NCI-H524 (cell line): ENCODE results near the gene USP1.

Source experiments
- DNase-seq, 2 experiments: peaks; one replicate each; lab custom pipeline; 2025; lab: John Stamatoyannopoulos, UW

The USP1 gene, protein sequence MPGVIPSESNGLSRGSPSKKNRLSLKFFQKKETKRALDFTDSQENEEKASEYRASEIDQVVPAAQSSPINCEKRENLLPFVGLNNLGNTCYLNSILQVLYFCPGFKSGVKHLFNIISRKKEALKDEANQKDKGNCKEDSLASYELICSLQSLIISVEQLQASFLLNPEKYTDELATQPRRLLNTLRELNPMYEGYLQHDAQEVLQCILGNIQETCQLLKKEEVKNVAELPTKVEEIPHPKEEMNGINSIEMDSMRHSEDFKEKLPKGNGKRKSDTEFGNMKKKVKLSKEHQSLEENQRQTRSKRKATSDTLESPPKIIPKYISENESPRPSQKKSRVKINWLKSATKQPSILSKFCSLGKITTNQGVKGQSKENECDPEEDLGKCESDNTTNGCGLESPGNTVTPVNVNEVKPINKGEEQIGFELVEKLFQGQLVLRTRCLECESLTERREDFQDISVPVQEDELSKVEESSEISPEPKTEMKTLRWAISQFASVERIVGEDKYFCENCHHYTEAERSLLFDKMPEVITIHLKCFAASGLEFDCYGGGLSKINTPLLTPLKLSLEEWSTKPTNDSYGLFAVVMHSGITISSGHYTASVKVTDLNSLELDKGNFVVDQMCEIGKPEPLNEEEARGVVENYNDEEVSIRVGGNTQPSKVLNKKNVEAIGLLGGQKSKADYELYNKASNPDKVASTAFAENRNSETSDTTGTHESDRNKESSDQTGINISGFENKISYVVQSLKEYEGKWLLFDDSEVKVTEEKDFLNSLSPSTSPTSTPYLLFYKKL

DNA sequence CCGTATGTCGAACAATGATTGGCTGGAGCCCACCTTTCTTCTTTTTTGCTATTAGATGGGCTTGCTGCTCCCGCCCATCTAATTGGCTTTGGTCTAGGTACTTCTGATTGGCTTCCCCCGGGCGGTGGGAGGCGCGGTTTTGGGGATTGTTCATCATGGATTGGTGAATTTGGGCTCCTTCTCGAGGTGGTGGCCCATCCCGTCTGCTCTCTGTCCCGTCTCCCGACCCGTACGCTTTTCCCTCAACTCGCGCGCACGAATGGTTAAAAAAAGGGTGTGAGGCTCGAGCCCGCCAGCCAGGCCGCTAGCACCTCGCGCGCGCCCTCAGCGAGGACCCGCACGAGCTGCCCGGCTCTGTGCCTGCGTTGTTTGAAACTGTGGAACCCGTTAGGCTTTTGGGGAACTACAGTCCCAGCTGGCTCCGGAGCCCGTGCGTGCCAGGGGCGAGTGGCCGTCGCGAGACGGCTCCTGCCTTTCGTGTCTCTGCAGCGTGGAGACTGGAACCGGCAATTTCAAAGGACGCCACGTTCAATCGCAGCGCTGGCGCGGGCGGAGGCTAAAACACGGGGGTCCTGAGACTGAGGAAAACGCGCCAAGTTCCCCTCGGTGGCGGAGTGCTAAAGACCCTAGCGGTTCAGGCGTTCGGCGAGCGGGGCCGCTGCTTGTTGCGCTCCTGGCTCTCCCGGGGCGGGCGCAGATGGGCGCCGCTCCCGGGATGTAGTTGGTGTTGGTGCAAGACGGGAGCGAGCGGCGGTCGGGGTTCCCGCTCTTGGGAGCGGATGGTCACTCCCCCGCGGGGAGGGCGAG lies at the start of gene USP1:
Gene USP1, plus strand, starts transcription at position 584 of the 807 bp plus-strand sequence. CDS start 2,819 bp downstream, outside the sequence.
- DNase-seq = peak; percentile 99 to 100

DNA sequence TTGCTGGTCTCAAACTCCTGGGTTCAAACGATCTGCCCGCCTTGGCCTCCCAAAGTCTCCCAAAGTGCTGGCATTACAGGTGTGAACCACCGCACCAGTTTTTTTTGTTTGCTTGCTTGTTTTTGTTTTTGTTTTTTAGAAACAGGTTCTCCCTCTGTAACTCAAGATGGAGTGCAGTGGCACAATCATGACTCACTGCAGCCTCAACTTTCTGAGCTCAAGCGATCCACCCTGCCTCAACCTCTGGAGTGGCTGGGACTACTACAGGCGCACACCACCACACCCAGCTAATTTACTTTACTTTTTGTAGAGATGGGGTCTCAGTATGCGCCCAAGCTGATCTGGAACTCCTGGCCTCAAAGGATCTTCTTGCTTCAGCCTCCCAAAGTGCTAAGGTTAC lies 47.3 kb upstream of the USP1 start:
- no peak for DNase-seq

DNA sequence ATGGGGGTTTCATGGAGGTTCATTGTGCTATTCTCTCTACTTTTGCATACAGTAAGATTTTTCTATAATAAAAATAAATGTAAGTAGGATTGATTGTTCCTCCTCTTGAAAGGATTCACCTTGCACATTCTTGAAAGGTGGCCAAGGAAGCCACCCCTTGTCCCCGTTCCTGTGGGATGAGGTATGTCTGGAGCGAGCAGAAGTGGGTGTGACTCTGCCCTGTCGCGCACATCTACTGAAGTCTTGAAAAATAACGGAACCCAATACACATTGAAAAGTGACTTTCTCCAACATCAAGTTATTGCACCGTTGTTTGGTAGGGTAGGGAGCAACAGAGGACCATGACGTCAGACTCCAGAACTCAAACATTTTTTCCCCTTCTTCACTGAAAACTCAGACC lies 46.8 kb upstream of the USP1 start:
- DNase-seq = no peak

DNA sequence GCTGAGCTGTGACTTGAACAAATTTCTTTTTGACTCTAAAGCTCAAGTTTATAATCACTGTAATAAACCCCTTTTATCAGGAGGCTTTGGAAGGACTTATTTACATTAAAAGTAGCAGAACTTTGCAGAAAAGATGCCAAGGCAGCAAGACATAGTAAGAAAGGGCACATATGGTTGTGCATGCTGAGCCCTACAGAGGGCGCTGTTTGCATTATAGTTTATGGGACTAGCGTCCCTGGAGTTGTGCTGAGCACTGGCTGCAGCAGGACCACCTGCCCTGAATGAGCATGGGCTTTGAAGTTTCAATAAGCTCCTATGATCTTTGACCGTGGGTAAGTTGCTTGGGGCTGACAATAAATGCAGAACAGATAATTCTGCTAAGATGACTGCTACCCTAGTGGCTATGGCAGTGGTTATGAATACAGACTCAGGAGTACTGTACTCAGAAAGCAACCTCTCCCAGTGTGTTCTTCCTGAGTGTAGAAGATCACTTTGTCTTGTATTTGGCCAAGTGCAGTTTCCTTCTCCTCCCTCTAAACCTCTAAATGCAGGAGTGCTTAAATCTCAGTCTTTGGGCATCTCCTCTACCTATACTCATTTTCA lies 45.4 kb upstream of the USP1 start:
- DNase-seq = peak in 1 of 2 experiments; percentile 47

- DNase-seq = no peak
Observed at GRCh38 chr1:62392951-62393350, 43.9 kb upstream of the USP1 start.

GRCh38 chr1:62394646-62395045 lies 42.2 kb upstream of the USP1 start:
- DNase-seq = no peak

- DNase-seq = no peak
Observed at GRCh38 chr1:62395291-62395690, 41.6 kb upstream of the USP1 start.

- no peak for DNase-seq
Observed at GRCh38 chr1:62396871-62397270, 40.0 kb upstream of the USP1 start.

DNA sequence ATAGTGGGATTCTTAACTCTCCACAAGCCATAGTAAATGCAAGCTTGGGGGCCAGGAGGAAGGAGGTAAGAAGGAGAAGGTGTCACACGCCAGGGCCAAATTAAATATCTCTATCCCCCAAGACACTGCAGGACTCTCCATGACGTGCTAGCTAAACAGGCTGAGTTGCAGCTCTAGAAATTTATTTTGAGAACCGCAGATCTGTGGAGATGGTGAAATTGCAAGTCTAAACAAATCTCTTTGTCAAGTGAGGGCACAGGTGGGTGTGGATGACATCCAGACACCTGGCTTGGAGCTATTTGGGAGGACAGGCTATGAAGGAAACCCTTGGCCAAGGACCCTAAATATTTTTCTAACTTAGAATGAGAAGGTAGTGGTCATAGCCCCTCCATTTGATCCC lies 39.5 kb upstream of the USP1 start:
- no peak for DNase-seq

- no peak for DNase-seq
Observed at GRCh38 chr1:62398377-62398776, 38.5 kb upstream of the USP1 start.

DNA sequence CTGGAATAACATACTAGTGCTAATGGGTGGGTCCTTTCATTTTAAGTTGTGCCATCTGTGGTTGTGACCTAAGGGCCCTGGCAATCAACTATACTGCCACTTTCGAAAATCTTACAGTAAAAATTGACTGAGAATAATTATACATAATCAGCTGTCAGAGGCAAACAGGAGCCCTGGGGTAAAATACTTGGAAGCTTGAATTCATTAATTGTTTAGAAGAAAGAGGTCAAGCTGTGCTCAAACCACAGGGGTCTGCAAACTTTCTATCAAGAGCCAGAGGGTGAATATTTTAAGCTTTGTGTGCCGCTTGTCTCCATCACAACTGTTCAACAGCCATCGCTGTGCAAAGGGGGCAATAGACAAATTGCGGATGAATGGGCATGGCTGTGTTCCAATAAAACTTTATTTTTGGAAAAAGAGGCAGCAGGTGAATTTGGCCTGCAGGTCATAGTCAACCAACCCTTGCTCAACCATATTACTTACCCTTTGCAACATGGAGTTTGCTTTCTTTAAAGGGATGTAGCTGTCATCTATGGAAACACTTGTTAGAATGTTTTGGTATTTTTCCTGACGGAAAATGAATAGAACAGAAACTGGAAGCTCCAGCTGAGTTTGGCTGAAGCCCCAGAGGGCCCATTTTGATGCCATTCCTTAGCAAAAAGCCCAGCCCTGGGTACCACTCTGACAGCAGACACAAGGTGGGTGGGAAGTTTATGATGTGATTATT lies 35.7 kb upstream of the USP1 start:
- DNase-seq = peak in 1 of 2 experiments; percentile 22

DNA sequence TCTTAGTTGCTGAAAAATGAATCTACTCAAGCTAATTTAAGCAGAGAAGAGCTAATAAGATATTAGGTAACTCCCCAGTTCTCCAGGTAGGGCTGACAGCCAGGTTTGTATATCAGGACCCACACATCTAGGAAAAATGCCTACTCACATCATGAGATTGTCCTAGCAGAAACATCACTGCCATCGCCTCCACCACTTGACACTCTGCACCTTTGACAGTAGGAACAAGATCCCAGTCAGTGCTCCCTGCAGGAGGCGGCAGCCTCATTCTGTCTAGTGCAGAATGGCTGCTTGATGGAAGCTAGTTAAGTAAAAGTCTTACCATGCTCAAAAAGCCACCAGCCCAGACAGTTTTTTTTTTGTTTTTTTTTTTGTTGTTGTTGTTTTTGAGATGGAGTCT lies 31.6 kb upstream of the USP1 start:
- no peak for DNase-seq

DNA sequence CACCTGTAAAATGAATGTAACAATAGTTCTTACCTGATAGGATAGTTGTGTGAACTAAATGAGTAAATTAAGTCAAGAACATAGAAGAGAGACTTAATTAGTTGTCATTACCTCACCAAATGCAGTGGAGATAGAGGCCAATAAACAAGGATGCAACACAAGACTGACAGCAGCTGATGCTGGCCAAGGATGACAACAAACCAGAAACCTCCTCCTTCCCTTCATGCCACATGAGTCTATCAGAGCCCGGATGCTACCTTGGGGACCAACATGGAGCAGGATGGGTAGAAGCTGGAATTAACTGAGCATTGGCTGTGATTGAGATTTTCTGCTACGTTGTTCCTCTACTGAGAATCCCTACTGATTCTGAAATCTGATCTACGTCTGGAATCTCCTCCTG lies 30.3 kb upstream of the USP1 start:
- DNase-seq = peak in 1 of 2 experiments; percentile 49

DNA sequence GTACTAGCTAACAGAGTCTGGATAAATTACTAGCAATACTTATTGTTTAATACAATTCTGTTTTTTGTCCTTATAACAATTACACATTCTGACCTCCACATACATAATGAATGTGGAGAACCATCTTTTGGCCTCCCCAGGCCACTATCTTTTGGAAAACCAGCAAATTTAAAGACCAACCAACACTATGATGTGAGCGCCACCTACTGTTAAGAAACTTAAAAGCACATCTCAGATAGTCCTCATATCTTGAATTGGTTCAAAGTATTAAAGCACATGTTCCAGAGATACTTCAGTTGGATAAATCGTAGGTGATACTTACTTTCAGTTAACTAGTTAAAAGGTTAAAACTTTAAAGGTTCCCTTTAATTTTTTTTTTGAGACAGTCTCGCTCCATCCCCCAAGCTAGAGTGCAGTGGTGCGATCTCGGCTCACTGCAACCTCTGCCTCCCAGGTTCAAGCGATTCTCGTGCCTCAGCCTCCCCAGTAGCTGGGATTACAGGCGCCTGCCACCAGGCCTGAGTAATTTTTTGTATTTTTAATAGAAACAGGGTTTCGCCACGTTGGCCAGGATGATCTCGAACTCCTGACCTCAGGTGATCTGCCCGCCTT lies 29.3 kb upstream of the USP1 start:
- peak; percentile 78 to 79 for DNase-seq

DNA sequence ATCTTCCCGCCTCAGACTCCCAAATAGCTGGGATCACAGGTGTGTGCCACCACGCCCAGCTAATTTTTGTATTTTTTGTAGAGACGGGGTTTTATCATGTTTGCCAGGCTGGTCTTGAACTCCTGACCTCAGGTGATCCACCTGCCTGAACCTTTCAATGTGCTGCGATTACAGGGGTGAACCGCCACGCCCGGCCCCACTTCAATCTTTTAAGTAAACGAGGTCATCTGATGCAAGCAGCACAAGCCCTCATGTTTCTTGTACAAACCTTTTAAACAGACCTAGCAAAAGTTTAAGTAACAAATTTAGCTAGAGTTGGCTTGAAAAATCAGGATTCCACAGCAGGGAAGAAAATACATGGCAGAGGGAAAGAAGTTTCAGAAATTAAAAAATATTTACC lies 21.2 kb upstream of the USP1 start:
- no peak for DNase-seq

GRCh38 chr1:62417351-62417999 lies 19.4 kb upstream of the USP1 start:
- no peak for DNase-seq

DNA sequence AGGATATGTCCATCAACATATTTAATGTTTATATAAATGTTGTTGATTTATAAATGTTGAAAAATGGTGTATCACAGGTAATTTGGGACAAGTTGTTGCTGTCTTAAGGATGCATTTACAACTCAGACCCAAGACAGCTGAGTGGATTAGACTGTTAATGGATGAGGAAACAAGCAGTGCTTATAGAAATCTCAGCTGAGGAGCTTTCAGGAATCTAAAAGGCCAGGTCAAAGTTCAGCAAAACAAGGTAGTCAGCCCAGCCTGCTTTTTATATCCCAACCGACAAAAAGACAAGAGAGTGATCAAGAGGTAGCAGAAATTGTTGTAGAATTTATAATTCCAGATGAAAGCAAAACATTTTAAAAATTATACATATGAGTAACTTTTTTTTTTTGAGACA lies 16.6 kb upstream of the USP1 start:
- no peak for DNase-seq

DNA sequence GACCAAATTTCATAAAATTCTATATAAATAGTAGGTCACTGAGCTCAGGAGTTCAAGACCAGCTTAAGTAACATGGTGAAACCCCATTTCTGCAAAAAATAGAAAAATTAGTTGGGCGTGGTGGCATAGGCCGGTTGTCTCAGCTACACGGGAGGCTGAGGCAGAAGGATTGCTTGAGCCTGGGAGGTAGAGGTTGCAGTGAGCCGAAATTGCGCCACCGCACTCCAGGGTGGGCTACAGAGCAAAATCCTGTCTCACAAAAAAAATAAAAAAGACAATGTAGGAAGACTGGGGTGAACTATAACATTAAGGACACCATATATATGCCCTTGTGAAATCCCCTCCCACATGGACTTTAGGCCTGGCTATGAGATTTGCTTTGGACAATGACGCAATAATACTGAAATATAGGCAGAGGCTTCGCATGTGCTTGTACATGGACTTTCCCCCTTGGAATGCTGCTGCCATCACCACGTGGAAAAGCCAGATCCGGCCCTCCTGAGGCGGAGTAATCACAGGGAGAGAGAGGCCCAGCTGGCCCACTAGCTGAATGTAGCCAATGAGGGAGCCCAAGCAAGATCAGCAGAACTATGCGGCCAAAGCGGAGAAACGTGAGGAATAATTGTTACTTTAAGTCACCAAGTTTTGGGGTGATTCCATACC lies 13.1 kb upstream of the USP1 start:
- no peak for DNase-seq

- DNase-seq = no peak
Observed at GRCh38 chr1:62424411-62424810, 12.4 kb upstream of the USP1 start.

DNA sequence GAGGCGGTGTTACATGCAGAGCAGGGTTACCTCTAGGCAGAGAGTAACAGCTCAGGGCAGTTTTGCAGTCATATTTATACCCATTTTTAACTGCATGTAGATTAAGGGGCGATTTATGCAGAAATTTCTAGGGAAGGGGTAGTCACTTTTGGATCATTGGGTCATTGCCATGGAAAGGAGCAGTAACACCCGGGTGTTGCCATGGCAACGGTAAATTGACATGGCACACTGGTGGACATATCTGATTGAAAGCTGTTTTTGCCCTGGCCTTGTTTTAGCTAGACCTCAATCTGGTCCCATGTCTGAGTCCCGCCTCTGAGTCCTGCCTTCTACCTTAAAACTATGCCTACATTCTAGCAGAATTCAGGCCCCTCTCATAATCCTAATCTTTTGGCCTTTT lies 11.8 kb upstream of the USP1 start:
- no peak for DNase-seq
